GM23338 (cell line): ENCODE measurements around the gene VWA3B. TPM values are rescaled to one million over a fixed set of nuclear protein-coding genes. Genes with fewer than 3 reads are reported as not detected.

Source experiments
- ATAC-seq: fragments of 200-7000 bp; cut with Tn5 transposase; 3 replicates; pipeline ENCODE4 v1.9.1; 2020
- DNase-seq: peaks from one replicate; pipeline ENCODE4 v3.0.0-alpha.2; 2015; ENCODE audit warnings: low spot score
- H2AFZ ChIP-seq: fragments of 200-600 bp; sonication (generic); 2 replicates; pipeline ENCODE4 v1.8.0; 2016; ENCODE audit warnings: antibody characterized with exemption, mild to moderate bottlenecking, moderate library complexity
- H3F3A ChIP-seq: fragments of 200-600 bp; sonication (generic); replicated peaks from 2 replicates; pipeline ENCODE4 v1.8.0; 2017; ENCODE audit warnings: antibody characterized with exemption, mixed run types, low read depth
- H3K27ac ChIP-seq: fragments of 200-600 bp; sonication (generic); 2 replicates; pipeline ENCODE4 v1.6.1; 2016; ENCODE audit warnings: low read depth
- H3K27me3 ChIP-seq: fragments of 200-600 bp; sonication (generic); 2 replicates; pipeline ENCODE4 v1.8.0; 2016; ENCODE audit warnings: mild to moderate bottlenecking, mixed run types, moderate library complexity; ENCODE audit not compliant: insufficient read depth
- H3K36me3 ChIP-seq: fragments of 200-600 bp; sonication (generic); 2 replicates; pipeline ENCODE4 v1.8.0; 2016; ENCODE audit warnings: mild to moderate bottlenecking; ENCODE audit not compliant: insufficient read depth
- H3K4me1 ChIP-seq: fragments of 200-600 bp; sonication (generic); 2 replicates; pipeline ENCODE4 v1.8.0; 2016; ENCODE audit warnings: mild to moderate bottlenecking, moderate library complexity; ENCODE audit not compliant: insufficient read depth
- H3K4me2 ChIP-seq: fragments of 200-600 bp; sonication (generic); 2 replicates; pipeline ENCODE4 v1.7.1; 2017; ENCODE audit warnings: mixed run types
- H3K4me3 ChIP-seq: fragments of 200-600 bp; sonication (generic); 2 replicates; pipeline ENCODE4 v1.6.1; 2016; ENCODE audit warnings: mixed run types
- H3K79me2 ChIP-seq: fragments of 200-600 bp; sonication (generic); replicated peaks from 2 replicates; pipeline ENCODE4 v1.8.0; 2017; ENCODE audit warnings: mild to moderate bottlenecking; ENCODE audit not compliant: insufficient read depth
- H3K9me2 ChIP-seq: fragments of 200-600 bp; sonication (generic); 2 replicates; pipeline ENCODE4 v1.8.0; 2017; ENCODE audit not compliant: insufficient read depth
- H4K20me1 ChIP-seq: fragments of 200-600 bp; sonication (generic); replicated peaks from 2 replicates; pipeline ENCODE4 v1.8.0; 2017; ENCODE audit warnings: mild to moderate bottlenecking; ENCODE audit not compliant: insufficient read depth
- H3K27ac Mint-ChIP-seq: 2 replicates; pipeline ENCODE4 v1.8.0; 2020; ENCODE audit warnings: inconsistent platforms, mild to moderate bottlenecking, moderate library complexity, mixed read lengths
- H3K27me3 Mint-ChIP-seq: 3 replicates; pipeline ENCODE4 v1.8.0; 2022; ENCODE audit warnings: low read depth, mild to moderate bottlenecking, moderate library complexity, mixed read lengths, inconsistent platforms; ENCODE audit not compliant: insufficient read depth, poor library complexity
- H3K36me3 Mint-ChIP-seq: 3 replicates; pipeline ENCODE4 v1.8.0; 2021; ENCODE audit warnings: low read depth, mild to moderate bottlenecking, inconsistent platforms, moderate library complexity, mixed read lengths
- H3K4me1 Mint-ChIP-seq: 3 replicates; pipeline ENCODE4 v1.8.0; 2020; ENCODE audit warnings: mild to moderate bottlenecking, inconsistent platforms, mixed read lengths
- H3K4me3 Mint-ChIP-seq: 3 replicates; pipeline ENCODE4 v1.8.0; 2021; ENCODE audit warnings: moderate library complexity, mild to moderate bottlenecking, inconsistent platforms, mixed read lengths
- H3K9me3 Mint-ChIP-seq: 3 replicates; pipeline ENCODE4 v1.8.0; 2020; ENCODE audit warnings: moderate library complexity, mild to moderate bottlenecking, inconsistent platforms, mixed read lengths
- CREB1 ChIP-seq: fragments of 250-450 bp; sonication (Bioruptor Pico); IDR thresholded peaks from 2 replicates; pipeline ENCODE4 v1.5.0; 2020; ENCODE audit warnings: low read depth, mild to moderate bottlenecking, moderate library complexity
- EZH2phosphoT487 ChIP-seq: fragments of 200-600 bp; sonication (generic); IDR thresholded peaks from one replicate; pipeline ENCODE4 v1.8.1; 2018; ENCODE audit warnings: antibody characterized with exemption; ENCODE audit not compliant: unreplicated experiment
- JUNB ChIP-seq: IDR thresholded peaks from one replicate; pipeline ENCODE4 v1.6.1; 2016; ENCODE audit warnings: antibody characterized with exemption; ENCODE audit not compliant: unreplicated experiment
- NANOG ChIP-seq: IDR thresholded peaks from 2 replicates; pipeline ENCODE4 v1.6.1; 2016; ENCODE audit warnings: antibody characterized with exemption, borderline replicate concordance
- POLR2AphosphoS5 ChIP-seq: IDR thresholded peaks from 2 replicates; pipeline ENCODE4 v1.6.1; 2016; ENCODE audit warnings: antibody characterized with exemption, low read depth
- STAT1 ChIP-seq: IDR thresholded peaks from one replicate; pipeline ENCODE4 v1.6.1; 2016; ENCODE audit warnings: antibody characterized with exemption; ENCODE audit not compliant: unreplicated experiment
- ZNF331 ChIP-seq: fragments of 250-450 bp; sonication (Bioruptor Pico); IDR thresholded peaks from 2 replicates; pipeline ENCODE4 v1.5.0; 2020; ENCODE audit warnings: low read depth, mild to moderate bottlenecking, moderate library complexity
- polyA plus RNA-seq: library from polyadenylated mRNA; unstranded; fragments of >200 nt; fragmentation: Nextera tagmentation; extraction: Ambion mirVana; gene quantifications from 2 replicates; pipeline ENCODE4 v1.2.1, GENCODE V29; 2016
- total RNA-seq: library from RNA; depleted of rRNA; stranded (reverse); fragments of >200 nt; shearing (Covaris generic); gene quantifications from 2 replicates; pipeline ENCODE4 v1.2.3, GENCODE V29; 2014
- TF ChIP-seq, protein P1 (sequence below): IDR thresholded peaks from one replicate; pipeline ENCODE4 v1.6.1; 2018; ENCODE audit warnings: antibody characterized with exemption; ENCODE audit not compliant: unreplicated experiment

The VWA3B gene
- total and polyA plus RNA-seq, 2 experiments from 2014 or later, result not detected

GRCh38 chr2:98086491-98087446, at the start of gene VWA3B (continued):
- TF ChIP-seq NANOG, result no peak
- no peak for TF ChIP-seq ZNF331 (CRISPR knock-in tag)
- TF ChIP-seq EZH2phosphoT487, result no peak
- no peak for TF ChIP-seq POLR2AphosphoS5
- no peak for TF ChIP-seq JUNB
- no peak for TF ChIP-seq STAT1
- no peak for TF ChIP-seq CREB1

- TF ChIP-seq POLR2AphosphoS5 (no peak), CREB1 (no peak)
- TF ChIP-seq, protein P1, sequence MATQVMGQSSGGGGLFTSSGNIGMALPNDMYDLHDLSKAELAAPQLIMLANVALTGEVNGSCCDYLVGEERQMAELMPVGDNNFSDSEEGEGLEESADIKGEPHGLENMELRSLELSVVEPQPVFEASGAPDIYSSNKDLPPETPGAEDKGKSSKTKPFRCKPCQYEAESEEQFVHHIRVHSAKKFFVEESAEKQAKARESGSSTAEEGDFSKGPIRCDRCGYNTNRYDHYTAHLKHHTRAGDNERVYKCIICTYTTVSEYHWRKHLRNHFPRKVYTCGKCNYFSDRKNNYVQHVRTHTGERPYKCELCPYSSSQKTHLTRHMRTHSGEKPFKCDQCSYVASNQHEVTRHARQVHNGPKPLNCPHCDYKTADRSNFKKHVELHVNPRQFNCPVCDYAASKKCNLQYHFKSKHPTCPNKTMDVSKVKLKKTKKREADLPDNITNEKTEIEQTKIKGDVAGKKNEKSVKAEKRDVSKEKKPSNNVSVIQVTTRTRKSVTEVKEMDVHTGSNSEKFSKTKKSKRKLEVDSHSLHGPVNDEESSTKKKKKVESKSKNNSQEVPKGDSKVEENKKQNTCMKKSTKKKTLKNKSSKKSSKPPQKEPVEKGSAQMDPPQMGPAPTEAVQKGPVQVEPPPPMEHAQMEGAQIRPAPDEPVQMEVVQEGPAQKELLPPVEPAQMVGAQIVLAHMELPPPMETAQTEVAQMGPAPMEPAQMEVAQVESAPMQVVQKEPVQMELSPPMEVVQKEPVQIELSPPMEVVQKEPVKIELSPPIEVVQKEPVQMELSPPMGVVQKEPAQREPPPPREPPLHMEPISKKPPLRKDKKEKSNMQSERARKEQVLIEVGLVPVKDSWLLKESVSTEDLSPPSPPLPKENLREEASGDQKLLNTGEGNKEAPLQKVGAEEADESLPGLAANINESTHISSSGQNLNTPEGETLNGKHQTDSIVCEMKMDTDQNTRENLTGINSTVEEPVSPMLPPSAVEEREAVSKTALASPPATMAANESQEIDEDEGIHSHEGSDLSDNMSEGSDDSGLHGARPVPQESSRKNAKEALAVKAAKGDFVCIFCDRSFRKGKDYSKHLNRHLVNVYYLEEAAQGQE, result no peak
- H3K36me3 ChIP-seq, result no peaks in the 10 kb centered on the region
- no peaks in the 10 kb centered on the region for H3K79me2 ChIP-seq
- no peak overlapping the region for H3K27ac Mint-ChIP-seq
- no peak overlapping the region for H3K27ac ChIP-seq
- H4K20me1 ChIP-seq, result no peaks in the 10 kb centered on the region
- H3K27me3 Mint-ChIP-seq, result peaks cover 8% of the 10 kb centered on the region
- ATAC-seq, result peak; percentile 21; the same call in 1 of the 3 replicates
- H3K4me3 ChIP-seq, result no peak overlapping the region
- H3K4me2 ChIP-seq, result no peak overlapping the region
- no peak for DNase-seq
- H2AFZ ChIP-seq, result no peak overlapping the region
- no peak overlapping the region for H3K4me3 Mint-ChIP-seq
- no peaks in the 10 kb centered on the region for H3F3A ChIP-seq
- peaks cover 5% of the 10 kb centered on the region; the same call in 1 of the 3 replicates for H3K9me3 Mint-ChIP-seq
- H3K4me1 ChIP-seq, result no peaks in the 10 kb centered on the region; the same call in 1 of the 2 replicates
- H3K27me3 ChIP-seq, result no peaks in the 10 kb centered on the region
- 0 out of 2 replicates have a peak, but pooled peaks cover 5% of the 10 kb centered on the region for H3K9me2 ChIP-seq
- no peaks in the 10 kb centered on the region for H3K36me3 Mint-ChIP-seq
- H3K4me1 Mint-ChIP-seq, result peaks cover 25% of the 10 kb centered on the region
These were observed 49.8 kb upstream of the VWA3B start for GRCh38 chr2:98037206-98037605.
